ENCODE data around the gene SLC25A13. TPM values are rescaled to one million over a fixed set of nuclear protein-coding genes. Genes with fewer than 3 reads are reported as not detected.

SLC25A13 gene
- total RNA-seq, 1 donor from 2014 or later, result 28.5 TPM

DNA sequence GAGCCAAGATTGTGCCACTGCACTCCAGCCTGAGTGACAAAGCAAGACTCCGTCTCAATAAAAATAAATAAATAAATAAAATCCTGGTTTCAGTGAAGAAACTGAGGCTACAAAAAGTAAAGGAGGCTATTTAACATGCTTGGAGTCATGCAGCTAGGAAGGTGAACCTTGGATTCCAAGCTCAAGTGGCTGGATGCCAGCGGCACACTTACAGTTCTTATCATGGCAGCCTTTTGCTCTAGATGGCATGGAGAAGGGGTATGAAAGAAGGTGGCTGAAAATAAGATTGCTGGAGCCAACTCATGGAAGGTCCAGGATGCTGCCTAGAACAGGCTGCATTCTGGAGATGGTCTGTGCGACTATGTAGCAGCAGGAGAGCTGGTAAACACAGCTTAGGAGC, 170.0 kb downstream of the SLC25A13 start:
- DNase-seq (no peak), ATAC-seq (ENCODE audit: low read depth) (no peak)
- no peaks in the 10 kb centered on the region for H3K27me3 Mint-ChIP-seq
- ChIA-PET CTCF (no interaction called here), POLR2A (no interaction called here)
- peaks cover 47% of the 10 kb centered on the region for H3K36me3 Mint-ChIP-seq (ENCODE audit: low read depth)
- no peaks in the 10 kb centered on the region for H3K4me1 Mint-ChIP-seq
- TF ChIP-seq, protein P1, sequence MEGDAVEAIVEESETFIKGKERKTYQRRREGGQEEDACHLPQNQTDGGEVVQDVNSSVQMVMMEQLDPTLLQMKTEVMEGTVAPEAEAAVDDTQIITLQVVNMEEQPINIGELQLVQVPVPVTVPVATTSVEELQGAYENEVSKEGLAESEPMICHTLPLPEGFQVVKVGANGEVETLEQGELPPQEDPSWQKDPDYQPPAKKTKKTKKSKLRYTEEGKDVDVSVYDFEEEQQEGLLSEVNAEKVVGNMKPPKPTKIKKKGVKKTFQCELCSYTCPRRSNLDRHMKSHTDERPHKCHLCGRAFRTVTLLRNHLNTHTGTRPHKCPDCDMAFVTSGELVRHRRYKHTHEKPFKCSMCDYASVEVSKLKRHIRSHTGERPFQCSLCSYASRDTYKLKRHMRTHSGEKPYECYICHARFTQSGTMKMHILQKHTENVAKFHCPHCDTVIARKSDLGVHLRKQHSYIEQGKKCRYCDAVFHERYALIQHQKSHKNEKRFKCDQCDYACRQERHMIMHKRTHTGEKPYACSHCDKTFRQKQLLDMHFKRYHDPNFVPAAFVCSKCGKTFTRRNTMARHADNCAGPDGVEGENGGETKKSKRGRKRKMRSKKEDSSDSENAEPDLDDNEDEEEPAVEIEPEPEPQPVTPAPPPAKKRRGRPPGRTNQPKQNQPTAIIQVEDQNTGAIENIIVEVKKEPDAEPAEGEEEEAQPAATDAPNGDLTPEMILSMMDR (IDR thresholded peaks at IDR 0.05), result no peak
- no peak overlapping the region for H3K4me3 Mint-ChIP-seq
- no peak overlapping the region for H3K27ac Mint-ChIP-seq
- intact Hi-C loops (cut with micrococcal nuclease), result no loop called here
- H3K9me3 Mint-ChIP-seq, result no peaks in the 10 kb centered on the region

GRCh38 chr7:96144260-96144526, 177.7 kb downstream of the SLC25A13 start:
- Mint-ChIP-seq H3K4me1 (no peaks in the 10 kb centered on the region), H3K27me3 (no peaks in the 10 kb centered on the region), H3K36me3 (ENCODE audit: low read depth) (peaks cover 70% of the 10 kb centered on the region), H3K27ac (no peak overlapping the region), H3K4me3 (no peak overlapping the region), H3K9me3 (no peaks in the 10 kb centered on the region)
- CTCF ChIA-PET, result no interaction called here
- intact Hi-C loops (cut with micrococcal nuclease), result no loop called here
- TF ChIP-seq, protein P1 (IDR thresholded peaks at IDR 0.05), result no peak
- ATAC-seq (ENCODE audit: low read depth), result no peak
- POLR2A ChIA-PET, result no interaction called here
- no peak for DNase-seq

DNA sequence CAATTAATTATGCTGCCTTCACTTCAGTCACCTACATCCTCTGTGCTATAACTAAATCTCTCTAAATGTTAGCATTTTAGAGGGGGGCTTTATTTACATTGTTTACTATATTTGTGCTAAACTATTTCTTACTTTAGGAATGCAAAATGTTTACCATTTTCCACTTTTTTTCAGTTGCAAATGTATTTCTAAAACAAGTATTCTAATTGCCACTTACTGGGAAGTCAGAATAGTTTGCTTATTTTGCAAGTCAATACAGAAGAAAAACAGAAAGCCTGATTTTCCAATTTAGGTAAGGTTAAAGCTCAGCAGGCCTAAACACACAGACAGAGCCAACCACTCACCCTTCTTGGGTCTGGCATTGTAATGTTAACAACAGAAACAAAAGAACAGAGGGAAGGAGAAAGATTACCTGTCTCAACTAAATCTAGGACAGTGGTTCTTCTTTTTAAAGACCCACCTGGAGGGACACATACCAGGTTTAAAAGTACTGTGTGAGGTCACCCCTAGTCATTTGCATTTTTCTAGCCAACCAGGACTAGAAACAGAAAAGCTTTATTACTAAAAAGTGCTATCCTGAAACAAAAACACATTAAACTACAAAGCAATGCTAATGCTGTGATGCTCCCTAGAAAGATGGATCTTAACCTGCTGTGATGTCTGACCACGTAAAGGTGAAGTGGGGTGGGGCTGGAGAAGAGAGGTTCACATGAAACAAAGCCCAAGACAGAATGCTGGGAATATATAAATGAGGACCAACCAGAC, 178.2 kb downstream of the SLC25A13 start:
- H3K4me3 Mint-ChIP-seq, result no peak overlapping the region
- no peak for ATAC-seq (ENCODE audit: low read depth)
- intact Hi-C loops (cut with micrococcal nuclease), result no loop called here
- H3K27me3 Mint-ChIP-seq, result no peaks in the 10 kb centered on the region
- ChIA-PET CTCF (no interaction called here), POLR2A (no interaction called here)
- H3K9me3 Mint-ChIP-seq, result no peaks in the 10 kb centered on the region
- H3K27ac Mint-ChIP-seq, result no peak overlapping the region
- TF ChIP-seq, protein P1 (IDR thresholded peaks at IDR 0.05), result no peak
- H3K4me1 Mint-ChIP-seq, result no peaks in the 10 kb centered on the region
- peaks cover 66% of the 10 kb centered on the region for H3K36me3 Mint-ChIP-seq (ENCODE audit: low read depth)
- no peak for DNase-seq

DNA sequence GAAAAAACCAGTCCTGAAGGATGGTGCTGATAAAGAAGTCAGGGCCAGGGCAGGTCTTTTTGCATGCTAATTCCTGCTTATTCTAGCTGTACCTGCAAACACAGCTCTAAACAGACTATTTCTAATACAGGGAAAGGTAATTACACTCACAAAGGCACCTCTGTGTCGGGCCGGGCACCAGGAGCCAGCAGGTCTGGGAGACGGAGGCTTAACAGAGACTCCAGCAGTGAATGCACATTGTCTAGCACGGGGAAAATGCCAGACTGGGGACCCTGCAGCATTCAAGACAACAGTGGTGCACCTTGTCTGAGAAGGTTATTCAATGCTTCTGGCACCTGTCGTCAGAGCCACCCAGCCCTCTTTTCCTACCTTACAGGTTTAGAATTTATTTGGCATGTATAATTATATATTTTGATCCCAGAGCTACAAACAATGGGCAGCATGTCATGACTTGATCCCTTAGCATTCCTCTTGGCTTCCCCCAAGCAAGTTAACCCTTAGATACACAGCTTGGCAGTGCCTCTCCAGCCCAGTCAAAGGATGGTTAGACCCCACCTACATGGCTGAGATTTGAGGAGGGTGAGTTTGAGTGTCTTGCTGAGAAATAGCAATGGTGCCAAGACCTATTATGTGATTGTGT, 185.2 kb downstream of the SLC25A13 start:
- no peak for DNase-seq
- ChIA-PET POLR2A (no interaction called here), CTCF (no interaction called here)
- no peaks in the 10 kb centered on the region for H3K4me1 Mint-ChIP-seq
- no peaks in the 10 kb centered on the region for H3K9me3 Mint-ChIP-seq
- ATAC-seq (ENCODE audit: low read depth), result no peak
- H3K27ac Mint-ChIP-seq, result no peak overlapping the region
- TF ChIP-seq, protein P1 (IDR thresholded peaks at IDR 0.05), result no peak
- intact Hi-C loops (cut with micrococcal nuclease), result no loop called here
- H3K36me3 Mint-ChIP-seq (ENCODE audit: low read depth), result peaks cover 58% of the 10 kb centered on the region
- no peak overlapping the region for H3K4me3 Mint-ChIP-seq
- H3K27me3 Mint-ChIP-seq, result no peaks in the 10 kb centered on the region

- ATAC-seq (ENCODE audit: low read depth) (no peak), DNase-seq (no peak)
- TF ChIP-seq, protein P1 (IDR thresholded peaks at IDR 0.05), result no peak
- H3K27ac Mint-ChIP-seq, result no peak overlapping the region
- intact Hi-C loops (cut with micrococcal nuclease), result no loop called here
- H3K27me3 Mint-ChIP-seq, result no peaks in the 10 kb centered on the region
- no peak overlapping the region for H3K4me3 Mint-ChIP-seq
- no peaks in the 10 kb centered on the region for H3K9me3 Mint-ChIP-seq
- POLR2A ChIA-PET, result no interaction called here
- CTCF ChIA-PET, result no interaction called here
- H3K36me3 Mint-ChIP-seq (ENCODE audit: low read depth), result peaks cover 61% of the 10 kb centered on the region
- H3K4me1 Mint-ChIP-seq, result no peaks in the 10 kb centered on the region
These were observed 186.7 kb downstream of the SLC25A13 start for GRCh38 chr7:96135241-96135640.

All from activated B cell treated with CpG ODN at 0.5 μM for 24 hours (primary cell).